GM18508 (cell line): ENCODE results near the gene RNF146.
"Not testable (repeated sequence)": the region's sequence is repeated elsewhere in the genome, so short reads cannot be mapped to it uniquely, and the experiment has no call there.

ENCODE experiments used
- ATAC-seq: cut with Tn5 transposase; IDR thresholded peaks from one replicate; pipeline ENCODE4 v1.9.1; 2021; ENCODE audit warnings: moderate number of reproducible peaks; ENCODE audit not compliant: insufficient read depth, unreplicated experiment

The RNF146 gene, protein sequence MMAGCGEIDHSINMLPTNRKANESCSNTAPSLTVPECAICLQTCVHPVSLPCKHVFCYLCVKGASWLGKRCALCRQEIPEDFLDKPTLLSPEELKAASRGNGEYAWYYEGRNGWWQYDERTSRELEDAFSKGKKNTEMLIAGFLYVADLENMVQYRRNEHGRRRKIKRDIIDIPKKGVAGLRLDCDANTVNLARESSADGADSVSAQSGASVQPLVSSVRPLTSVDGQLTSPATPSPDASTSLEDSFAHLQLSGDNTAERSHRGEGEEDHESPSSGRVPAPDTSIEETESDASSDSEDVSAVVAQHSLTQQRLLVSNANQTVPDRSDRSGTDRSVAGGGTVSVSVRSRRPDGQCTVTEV

DNA sequence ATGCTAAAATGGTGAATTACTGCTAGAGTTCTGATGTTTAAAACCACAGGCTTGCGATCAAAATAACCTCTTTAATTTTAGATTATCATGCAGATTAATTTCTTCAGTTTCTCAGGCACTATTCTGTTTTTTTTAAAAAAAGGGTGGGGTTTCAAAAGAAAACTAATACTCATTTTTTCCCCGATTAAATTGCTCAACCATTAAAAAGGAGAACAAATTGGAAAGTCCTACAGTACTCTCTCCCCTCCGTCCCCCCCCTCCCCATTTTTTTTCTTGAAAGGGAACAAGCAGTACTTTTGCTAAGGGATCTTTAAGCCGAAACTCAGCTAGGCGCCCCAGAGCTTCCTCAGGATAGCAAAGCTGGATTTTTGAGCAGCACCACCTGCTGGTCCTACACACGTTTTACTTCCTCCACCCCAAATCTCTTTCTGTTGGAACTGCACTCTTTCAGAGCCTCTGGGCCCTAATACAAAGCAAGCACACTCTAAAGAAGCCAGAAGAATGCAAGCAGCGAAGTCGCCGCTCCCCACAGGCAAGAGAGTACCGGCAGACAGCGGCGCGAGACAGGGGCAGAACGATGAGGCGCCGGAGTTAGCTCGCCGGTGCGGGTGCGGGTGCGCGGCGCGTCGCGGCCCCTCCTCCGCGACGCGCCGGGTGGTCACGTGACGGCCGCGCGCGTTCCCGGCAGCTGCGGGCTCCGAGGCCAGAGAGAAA lies at the start of gene RNF146:
Gene RNF146, plus strand, starts transcription at position 687 of the 714 bp plus-strand sequence. CDS start 13,475 bp downstream, outside the sequence.
- ATAC-seq: peak; percentile 79

DNA sequence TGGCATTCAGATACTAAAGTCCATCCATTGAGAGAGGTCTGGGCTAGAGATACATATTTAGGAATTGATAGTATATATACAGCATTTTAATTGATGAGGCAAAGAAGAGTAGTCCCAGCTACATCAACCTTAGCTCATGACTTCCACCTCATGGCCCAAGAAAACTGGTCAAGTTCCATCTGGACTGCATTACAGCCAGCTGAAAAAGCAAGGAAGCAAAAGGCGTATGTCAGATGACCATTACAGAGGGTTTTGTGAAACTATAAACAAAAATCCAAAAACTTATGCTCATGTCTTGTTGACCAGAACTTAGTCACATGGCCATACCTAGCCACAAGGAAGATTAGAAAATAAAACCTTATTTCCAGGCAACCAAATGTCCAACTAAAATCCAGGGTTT lies 46.8 kb upstream of the RNF146 start:
- no peak for ATAC-seq

DNA sequence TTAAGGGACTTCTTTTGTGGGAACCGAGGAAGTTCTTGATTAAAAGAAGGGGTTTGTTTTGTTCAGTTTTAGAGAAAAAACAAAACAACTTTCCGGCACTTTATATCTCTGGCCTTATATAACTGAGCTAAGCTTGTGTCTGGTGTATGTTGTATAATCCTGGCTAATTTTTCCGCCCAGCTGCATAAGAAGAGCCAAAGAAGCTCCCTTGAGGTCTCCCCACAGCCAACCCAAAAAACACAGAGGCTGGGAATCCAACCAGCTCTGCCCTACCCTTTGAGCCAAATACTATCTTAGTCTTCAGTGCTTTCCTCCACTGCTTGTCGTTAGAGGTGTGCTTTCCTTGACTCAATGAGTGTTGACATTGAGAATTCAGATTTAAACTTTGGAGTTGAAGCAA lies 45.5 kb upstream of the RNF146 start:
- ATAC-seq: no peak

DNA sequence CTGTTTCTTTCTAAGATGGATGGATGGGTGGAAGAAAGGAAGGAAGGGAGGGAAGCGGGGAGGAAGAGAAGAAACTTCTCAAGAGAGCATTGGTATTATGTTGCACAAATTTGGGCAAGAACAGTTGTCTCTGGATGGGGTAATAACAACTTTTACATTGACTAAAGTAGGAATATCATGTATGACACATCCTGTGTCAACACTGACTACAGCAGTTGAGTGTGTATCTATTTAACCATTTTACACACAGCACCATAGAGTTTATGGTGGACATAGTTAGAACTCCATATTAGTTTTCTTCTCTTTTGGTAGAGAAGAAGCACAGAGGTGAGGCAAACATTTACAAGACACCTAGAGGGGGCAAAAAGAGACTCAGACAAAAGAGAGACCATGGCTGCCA lies 44.2 kb upstream of the RNF146 start:
- no peak for ATAC-seq

DNA sequence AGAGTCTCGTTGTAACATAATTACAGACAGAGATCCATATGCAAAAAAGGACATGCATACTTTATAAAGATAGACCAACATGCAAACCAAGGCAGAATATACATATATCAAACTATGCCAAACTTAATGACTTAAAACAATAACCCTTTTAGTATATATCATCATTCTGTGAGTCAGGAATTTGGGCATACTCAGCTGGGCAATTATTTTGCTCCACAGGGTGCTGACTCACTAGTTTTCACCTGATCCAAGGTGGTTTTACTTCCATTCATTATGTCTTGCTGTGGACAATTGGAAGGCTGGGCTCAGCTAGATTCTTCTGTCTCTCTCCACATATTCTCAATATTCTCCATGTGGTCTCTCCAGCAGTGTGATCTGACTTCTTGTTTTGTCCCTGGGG lies 41.2 kb upstream of the RNF146 start:
- no peak for ATAC-seq

DNA sequence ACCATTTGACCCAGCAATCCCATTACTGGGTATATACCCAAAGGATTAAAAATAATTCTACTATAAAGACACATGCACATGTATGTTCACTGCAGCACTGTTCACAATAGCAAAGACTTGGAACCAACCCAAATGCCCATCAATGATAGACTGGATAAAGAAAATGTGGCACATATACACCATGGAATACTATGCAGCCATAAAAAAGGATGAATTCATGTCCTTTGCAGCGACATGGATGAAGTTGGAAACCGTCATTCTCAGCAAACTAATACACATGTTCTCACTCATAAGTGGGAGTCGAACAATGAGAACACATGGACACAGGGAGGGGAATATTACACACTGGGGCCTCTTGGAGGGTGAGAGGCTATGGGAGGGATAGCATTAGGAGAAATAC lies 32.8 kb upstream of the RNF146 start:
- not testable (repeated sequence) for ATAC-seq

DNA sequence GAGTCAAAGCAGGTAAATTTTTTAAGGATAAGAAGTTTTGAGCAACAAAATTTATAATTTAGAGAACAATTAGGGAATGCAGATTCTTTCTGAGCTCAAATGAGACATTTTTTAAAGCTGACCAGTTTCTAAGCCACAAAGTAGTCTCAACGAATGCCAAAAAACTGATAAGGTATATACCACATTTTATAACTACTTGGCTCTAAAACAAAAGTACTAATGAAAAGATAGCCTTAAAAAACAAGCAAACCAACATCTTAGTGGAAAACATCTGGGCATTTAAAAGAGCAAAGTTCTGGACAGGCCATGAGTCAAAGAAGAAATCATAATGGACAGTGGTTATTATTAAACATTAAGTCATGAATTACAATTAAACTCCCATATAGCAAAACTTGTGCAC lies 23.2 kb upstream of the RNF146 start:
- ATAC-seq: no peak

DNA sequence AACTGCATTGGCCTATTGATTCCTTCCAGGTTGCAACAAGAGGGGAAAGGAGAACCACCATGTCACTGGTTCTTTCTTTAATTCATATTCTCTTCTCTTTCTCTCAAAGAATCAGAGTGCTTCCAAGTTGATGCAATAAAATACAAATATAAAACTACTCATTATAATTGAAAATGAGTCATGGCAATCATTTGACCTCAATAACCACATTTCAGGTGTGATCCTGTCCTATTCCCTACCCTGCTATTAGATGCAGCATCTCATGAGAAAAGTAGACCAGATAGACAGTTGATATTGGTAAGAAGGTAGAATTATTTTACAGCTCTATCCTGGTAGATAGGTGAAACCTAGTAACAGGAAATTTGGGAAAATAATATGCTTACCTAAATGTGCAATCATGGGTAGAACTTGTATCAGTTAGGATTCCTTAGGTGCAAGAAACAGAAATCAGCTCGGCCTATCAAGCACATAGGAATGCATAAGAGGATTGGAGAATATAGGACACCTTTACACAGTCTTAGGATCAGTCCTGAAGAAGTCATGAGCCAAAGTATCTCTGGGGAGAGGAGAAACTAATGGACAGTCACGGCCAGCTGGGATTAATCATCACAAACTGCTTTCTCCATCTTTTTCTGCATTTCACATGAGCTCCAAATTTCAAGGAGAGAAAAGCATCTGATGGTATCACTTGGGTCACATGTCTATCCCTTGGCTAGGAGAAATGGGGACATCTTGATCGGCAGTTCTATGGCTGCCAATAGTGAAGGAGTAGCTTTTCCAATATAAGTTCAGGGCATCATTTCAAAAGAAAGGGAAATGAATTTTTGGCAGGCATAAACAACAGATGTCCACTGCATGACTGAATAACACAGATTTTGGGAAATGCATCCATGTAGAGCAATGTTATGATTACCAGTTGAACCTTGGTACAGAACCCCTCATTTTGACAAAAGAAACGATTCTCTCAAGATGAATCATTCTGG lies 19.3 kb upstream of the RNF146 start:
- no peak for ATAC-seq

DNA sequence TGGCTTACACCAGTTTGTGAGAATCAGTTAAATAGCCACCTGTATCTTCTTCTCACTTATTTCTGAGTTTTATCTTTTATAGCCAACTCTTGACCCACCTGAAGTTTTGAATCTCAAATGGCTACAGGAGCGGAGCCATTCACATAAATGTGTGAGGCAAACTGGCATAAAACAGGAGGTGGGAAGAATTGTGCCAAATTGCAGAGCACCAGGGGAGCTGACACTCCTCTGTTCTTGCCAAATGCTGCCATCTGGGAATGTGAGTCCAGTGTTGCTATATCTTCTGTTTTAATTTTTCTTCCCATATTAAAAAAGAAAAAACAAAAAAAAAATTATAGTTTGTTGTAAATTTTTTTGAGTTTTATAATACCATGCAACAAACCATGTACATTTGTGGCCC lies 17.0 kb upstream of the RNF146 start:
- ATAC-seq: no peak

DNA sequence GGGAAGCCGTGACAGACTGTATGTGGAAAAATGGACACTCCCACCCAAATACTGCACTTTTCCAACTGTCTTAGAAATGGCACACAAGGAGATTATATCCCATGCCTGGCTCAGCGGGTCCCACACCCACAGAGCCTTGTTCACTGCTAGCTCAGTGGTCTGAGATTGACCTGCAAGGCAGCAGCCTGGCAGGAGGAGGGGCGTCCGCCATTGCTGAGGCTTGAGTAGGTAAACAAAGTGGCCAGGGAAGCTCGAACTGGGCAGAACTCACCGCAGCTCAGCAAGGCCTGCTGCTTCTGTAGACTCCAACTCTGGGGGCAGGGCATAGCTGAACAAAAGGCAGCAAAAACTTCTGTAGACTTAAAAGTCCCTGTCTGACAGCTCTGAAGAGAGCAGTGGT lies 11.4 kb upstream of the RNF146 start:
- ATAC-seq: no peak

DNA sequence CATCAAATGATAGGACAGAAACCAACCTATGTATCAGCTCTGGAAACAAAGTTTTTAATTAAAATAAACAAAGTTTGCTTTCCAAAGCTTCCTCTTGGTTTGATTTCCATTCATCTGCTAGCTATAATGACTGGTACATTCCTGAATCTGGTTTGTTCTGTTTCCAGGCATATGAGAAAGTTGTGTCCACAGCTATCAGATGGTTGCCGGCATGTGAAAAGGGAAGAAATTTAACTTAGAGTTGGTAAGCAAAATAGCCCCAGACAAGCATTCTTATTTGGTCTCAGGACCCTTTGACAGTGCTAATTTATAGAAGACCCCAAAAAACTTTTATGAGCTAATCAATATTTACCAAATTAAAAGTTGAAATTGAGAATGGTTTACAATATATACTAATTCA lies 3.8 kb upstream of the RNF146 start:
- ATAC-seq: no peak

DNA sequence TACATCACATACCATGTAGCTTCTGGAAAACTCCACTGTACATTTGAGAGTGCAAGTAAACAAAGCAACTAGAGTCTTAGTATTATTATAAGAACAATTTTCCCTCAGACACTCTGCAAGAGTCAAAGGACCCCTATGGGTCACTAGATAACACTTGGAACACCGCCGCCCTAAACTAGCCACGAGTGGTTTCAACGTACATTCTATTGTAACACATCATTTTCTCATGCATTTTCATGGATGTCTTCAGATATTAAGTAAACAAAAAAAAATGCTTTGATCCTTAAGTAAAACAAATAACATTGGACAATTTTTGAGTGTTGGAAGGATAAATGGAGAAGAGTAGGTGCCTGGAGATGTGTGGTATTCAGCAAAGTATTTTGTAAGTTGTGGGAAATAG lies 3.2 kb upstream of the RNF146 start:
- no peak for ATAC-seq

DNA sequence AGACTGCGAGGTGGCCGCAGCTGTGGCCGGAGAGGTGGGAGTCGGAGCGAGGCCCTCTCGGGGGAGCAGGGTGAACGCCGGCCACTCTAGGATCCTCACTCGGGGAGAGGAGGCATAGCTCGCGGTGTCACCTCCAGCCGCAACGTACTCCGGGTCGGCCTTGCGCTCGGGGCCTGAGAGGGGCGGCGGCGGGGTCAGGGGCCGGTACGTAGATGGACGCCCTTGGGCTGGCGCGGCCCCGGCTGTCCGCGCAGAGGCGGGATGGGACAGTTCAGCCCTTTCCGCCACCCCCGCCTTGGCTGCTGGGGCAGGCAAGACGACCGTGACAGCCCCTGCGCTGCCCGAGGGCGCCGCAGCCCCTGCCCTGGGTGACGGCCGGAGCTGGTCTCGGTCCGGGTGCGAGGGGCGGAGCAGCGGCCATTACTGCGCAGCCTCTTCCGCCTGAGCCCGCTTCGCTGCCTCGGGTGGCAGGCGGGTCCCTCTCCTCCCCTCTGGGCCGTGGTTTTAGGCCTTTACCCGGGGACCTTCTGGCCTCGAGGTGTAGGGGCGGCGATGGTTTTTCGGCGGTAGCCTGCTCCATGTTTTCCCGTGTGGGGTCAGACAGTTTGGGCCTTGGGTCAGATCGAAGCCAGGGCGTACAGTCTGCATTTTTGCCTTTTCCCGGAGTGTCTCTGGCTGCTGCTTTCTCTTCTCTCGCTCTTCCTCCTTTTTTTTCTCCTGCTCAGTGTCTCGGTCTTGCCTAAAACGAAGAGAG lies 405 bp downstream of the RNF146 start:
- peak; percentile 49 for ATAC-seq

DNA sequence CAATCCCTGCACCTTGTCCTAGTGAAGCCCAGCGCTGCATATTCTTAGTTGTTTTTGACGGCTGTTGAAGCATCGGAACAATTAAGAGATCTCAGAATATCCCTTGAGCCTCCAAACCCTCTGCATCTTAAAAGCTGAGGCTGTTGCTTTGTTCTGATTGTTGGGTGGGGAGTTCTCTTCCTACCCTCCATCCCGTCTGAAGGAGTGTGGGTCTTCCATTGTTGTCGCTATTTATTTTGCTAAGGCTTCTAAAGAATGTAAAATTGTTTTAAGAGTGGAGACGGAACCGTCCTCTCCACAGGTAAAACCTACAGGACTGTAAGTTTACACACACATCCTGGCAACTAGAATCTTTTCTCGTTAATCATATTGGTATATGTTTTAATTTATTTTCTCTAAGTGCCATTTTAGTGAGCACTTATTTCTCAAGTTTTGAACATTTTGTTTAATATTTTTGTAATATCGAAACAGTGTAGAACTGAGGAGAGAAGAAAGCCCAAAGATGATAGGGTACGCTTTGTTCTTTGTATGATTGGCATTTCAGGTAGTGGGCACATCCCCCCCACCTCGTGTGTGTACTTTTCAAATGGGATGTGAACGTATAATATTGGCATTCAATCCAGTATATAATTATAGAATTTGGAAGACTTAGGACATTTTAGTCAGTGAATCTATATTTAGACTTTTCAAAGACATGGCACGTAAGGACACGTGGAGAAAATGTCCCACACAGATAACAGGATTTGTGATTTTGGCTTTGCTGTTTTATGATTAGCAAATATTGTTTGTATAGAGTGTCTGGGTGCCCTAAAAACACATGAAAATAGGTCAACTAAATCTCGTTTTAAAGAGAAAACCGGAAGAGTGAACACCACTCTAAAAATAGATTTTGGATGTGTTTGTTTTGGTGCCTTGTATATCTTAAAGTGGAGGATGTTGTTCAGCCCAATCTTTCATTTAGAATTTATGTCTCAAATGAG lies 1.3 kb downstream of the RNF146 start:
- ATAC-seq: no peak

DNA sequence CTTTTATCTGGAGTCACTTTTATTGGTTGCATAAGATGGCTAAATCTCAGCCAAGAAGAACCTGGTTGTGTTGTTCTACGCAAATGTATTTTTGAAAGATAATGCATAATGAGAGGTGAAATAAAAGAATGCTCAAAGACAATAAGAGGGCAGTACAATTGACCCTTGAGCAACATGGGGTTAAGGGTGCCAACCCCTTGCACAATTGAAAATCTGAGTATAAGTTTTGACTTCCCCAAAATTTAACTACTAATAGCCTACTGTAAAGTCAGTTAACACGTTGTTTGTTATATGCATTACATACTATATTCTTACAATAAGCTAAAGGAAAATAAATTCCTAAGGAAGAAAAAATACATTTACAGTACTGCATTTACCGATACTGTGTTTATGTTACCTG lies 5.9 kb downstream of the RNF146 start:
- no peak for ATAC-seq

DNA sequence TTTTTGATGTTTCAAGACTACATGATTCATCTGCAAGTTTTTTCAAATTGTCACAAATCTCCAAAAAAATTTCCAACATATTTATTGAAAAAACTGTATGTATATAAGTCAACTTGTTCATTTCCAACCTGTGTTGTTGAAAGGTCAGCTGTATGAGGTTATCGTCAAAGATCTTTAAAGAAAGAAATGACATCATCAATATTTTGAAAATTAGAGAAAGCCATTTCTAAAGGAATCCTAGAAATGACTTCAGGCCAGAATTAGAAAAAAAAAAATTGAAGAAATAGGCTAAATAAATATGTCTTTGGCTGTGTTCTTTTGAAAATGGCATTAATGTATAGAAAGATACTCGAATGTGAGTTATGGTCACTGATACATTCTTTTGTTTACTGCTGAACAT lies 6.8 kb downstream of the RNF146 start:
- ATAC-seq: no peak

DNA sequence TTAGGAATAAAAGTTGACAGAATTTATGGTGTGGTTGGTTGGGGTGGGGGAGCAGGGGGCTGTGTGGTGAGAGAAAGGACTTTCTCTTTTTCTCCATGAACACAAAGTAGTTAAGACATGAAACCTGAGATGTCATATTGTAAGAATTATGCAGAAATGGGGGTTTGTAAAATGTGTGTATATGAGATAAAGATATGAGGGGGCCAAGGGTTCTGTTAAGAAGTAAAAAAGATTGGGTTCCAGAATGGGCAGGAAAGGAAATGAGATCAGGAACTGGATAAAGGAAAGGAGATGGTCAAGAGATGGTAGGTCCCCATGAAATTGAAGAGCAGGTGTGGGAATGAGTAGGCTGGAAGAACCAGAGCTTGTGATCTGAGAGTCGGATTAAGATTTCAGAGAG lies 9.7 kb downstream of the RNF146 start:
- no peak for ATAC-seq

DNA sequence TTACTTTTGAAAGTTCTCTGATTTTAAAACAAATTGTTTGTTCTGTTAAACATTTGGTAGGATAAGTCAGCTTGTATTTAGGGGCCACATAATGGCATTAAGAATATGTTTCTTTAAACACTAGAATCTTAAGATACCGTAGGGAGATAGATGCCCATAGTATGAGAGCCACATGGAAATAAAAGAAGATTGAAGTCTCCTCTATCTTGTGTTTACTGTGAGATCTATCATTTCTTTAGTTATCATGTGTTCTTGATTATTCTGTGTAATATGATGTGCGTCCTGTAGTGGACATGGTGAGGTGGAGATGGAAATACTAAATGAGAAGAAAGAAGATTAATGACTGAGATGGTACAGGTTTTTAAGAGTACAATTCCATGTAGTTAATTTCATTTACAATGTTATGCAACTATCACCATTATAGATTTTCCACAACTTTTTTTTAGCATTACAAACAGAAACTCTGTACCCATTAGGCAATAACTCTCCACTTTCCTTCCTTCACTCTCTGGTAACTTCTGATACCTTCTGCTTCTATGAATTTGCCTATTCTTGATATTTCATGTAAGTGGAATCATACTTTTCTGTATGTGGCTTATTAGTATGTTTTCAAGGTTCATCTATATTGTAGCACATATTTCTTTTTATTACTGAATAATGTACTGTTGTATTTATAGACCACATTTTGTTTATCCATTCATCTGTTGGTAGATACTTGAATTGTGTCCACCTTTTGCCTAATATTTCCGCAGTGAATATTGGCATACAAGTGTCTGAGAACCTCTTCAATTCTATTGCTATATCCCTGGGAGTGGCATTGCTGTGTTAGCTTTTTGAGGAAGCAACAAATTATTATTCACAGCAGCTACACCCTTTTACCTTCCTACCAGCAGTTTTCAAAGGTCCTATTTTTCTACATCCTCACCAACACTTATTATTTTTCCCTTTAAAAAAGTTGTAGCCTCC lies 11.5 kb downstream of the RNF146 start:
- no peak for ATAC-seq
